Thoracic aorta (tissue), 2 donors: ENCODE measurements around the gene ITGAV. TPM values are rescaled to one million over a fixed set of nuclear protein-coding genes. Genes with fewer than 3 reads are reported as not detected.

Source experiments
- ATAC-seq: fragments of 150-250 bp; one replicate; pipeline ENCODE4 v1.8.0; 2017; ENCODE audit warnings: low read depth; ENCODE audit not compliant: insufficient number of reproducible peaks, low FRiP score
- DNase-seq: peaks from one replicate; pipeline ENCODE4 v3.0.0-alpha.2; 2020; ENCODE audit warnings: low spot score
- H3K27ac ChIP-seq, 2 donors: fragments of 200-600 bp; sonication (generic); 1 replicate in 1 of 2; 2 replicates in 1 of 2; pipeline ENCODE4 v1.5.1; 2016; ENCODE audit warnings: mild to moderate bottlenecking in 2 of 2, moderate library complexity in 2 of 2
- H3K27me3 ChIP-seq: fragments of 200-600 bp; sonication (generic); replicated peaks from 2 replicates; pipeline ENCODE4 v1.6.0; 2016; ENCODE audit warnings: mild to moderate bottlenecking; ENCODE audit not compliant: insufficient read depth
- H3K36me3 ChIP-seq: fragments of 200-600 bp; sonication (generic); one replicate; pipeline ENCODE4 v1.5.1; 2016
- H3K4me1 ChIP-seq, 2 donors: fragments of 200-600 bp; sonication (generic); 1 replicate in 1 of 2; 2 replicates in 1 of 2; pipeline versions ENCODE4 v1.5.1 to v1.6.0; 2016; ENCODE audit warnings: low read depth in 2 of 2, mild to moderate bottlenecking in 1 of 2; ENCODE audit not compliant: control insufficient read depth in 1 of 2
- H3K4me3 ChIP-seq: fragments of 200-600 bp; sonication (generic); 2 replicates; pipeline ENCODE4 v1.5.1; 2016; ENCODE audit warnings: mild to moderate bottlenecking
- H3K9me3 ChIP-seq: fragments of 200-600 bp; sonication (generic); 2 replicates; pipeline ENCODE4 v1.5.1; 2016
- CTCF ChIP-seq: fragments of 200-600 bp; sonication (generic); IDR thresholded peaks from one replicate; pipeline ENCODE4 v1.5.1; 2019; ENCODE audit warnings: antibody characterized with exemption
- total RNA-seq, 2 donors: library from RNA; depleted of rRNA; stranded (reverse); fragments of >200 nt; gene quantifications; one replicate each; pipeline versions ENCODE4 v1.1.0 to v1.2.3, GENCODE V29; 2016

ITGAV gene
- total RNA-seq, 2 donors from 2014 or later, result 160 to 195 TPM

GRCh38 chr2:186546846-186547245, 43.0 kb upstream of the ITGAV start:
- Histone ChIP-seq H3K36me3 (no peaks in the 10 kb centered on the region), H3K9me3 (no peaks in the 10 kb centered on the region), H3K4me3 (no peak overlapping the region), H3K4me1 (peaks cover 18 to 34% of the 10 kb centered on the region in 2 donors), H3K27ac (peak overlapping the region in 1 of 2 donors; percentile 9), H3K27me3 (no peaks in the 10 kb centered on the region)
- no peak for DNase-seq
- TF ChIP-seq CTCF, result no peak
- no peak for ATAC-seq

GRCh38 chr2:186551323-186552050, 38.4 kb upstream of the ITGAV start:
- no peaks in the 10 kb centered on the region for H3K27me3 ChIP-seq
- no peaks in the 10 kb centered on the region for H3K9me3 ChIP-seq
- no peak for TF ChIP-seq CTCF
- H3K27ac ChIP-seq, result no peak overlapping the region
- H3K36me3 ChIP-seq, result no peaks in the 10 kb centered on the region
- H3K4me1 ChIP-seq, result peaks cover 0 to 4% of the 10 kb centered on the region in 2 donors
- ATAC-seq, result no peak
- no peak for DNase-seq
- H3K4me3 ChIP-seq, result no peak overlapping the region

GRCh38 chr2:186554429-186554828, 35.4 kb upstream of the ITGAV start:
- Histone ChIP-seq H3K36me3 (no peaks in the 10 kb centered on the region), H3K9me3 (no peaks in the 10 kb centered on the region), H3K4me3 (no peak overlapping the region), H3K27me3 (no peaks in the 10 kb centered on the region), H3K4me1 (no peaks in the 10 kb centered on the region), H3K27ac (no peak overlapping the region)
- DNase-seq (no peak), ATAC-seq (no peak)
- no peak for TF ChIP-seq CTCF

- Histone ChIP-seq H3K27me3 (no peaks in the 10 kb centered on the region), H3K36me3 (no peaks in the 10 kb centered on the region), H3K4me1 (no peaks in the 10 kb centered on the region), H3K27ac (no peak overlapping the region), H3K9me3 (no peaks in the 10 kb centered on the region), H3K4me3 (no peak overlapping the region)
- DNase-seq (no peak), ATAC-seq (no peak)
- TF ChIP-seq CTCF, result no peak
Measured at GRCh38 chr2:186554850-186555671, 34.8 kb upstream of the ITGAV start.

GRCh38 chr2:186558512-186559276, 31.2 kb upstream of the ITGAV start:
- H3K27ac ChIP-seq, result no peak overlapping the region
- no peaks in the 10 kb centered on the region for H3K9me3 ChIP-seq
- no peaks in the 10 kb centered on the region for H3K27me3 ChIP-seq
- no peak overlapping the region for H3K4me3 ChIP-seq
- H3K4me1 ChIP-seq, result no peaks in the 10 kb centered on the region
- no peak for DNase-seq
- H3K36me3 ChIP-seq, result no peaks in the 10 kb centered on the region
- ATAC-seq, result no peak
- no peak for TF ChIP-seq CTCF
